ENCODE results near the gene TMEM9. TPM values are rescaled to one million over a fixed set of nuclear protein-coding genes. Genes with fewer than 3 reads are reported as not detected.

The TMEM9 gene
- total and polyA plus RNA-seq, 10 of the 15 experiments (the other 5 are each of a cell fraction or from before 2014, with no cell fraction given): 7.2 to 46.1 (median 17.3) TPM

DNA sequence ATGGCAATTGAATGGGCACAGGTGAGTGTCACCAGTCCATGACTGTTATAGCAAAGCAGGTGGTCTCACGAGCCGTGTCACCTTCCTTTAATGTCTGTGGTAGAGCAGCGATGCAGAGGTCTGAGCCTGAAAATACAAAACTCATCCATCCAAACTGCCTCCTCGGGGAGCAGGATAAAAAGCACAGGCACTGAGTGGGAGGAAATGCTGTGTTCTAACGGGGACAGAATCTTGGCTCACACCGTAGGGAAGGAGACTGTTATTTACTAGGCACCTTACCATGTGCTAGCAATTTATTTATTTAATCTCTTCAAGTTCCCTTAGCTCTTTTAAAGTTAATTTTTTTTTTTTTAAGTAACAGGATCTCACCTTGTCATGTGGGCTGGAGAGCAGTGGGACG, 28.5 kb downstream of the TMEM9 start (continued):
- TF ChIP-seq POLR2AphosphoS5 (IDR thresholded peaks at IDR 0.05; ENCODE audit: low read length) (no peak), HDGF (IDR thresholded peaks at IDR 0.05) (no peak)
- TF ChIP-seq, protein P1, sequence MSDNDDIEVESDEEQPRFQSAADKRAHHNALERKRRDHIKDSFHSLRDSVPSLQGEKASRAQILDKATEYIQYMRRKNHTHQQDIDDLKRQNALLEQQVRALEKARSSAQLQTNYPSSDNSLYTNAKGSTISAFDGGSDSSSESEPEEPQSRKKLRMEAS (IDR thresholded peaks at IDR 0.05; ENCODE audit: low read depth, low read length): no peak

DNA sequence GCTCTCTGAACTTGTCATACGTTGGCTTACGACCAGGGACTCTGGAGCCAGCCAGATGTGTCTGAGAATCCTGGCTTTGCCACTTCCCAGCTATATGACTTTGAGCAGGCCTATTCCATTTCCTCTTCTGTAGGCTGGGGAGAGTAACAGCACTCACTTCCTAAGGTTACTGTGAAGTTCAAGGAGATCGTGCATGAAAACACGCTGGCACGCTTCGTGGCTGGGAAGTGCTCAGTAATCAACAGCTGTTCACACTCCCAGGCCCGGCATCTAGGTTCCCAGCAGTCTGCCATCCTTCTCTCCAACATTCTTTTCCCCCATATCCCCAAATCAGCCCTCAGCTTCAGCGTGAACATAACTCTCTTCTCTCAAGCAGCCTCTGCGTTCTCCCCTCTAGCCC, 29.3 kb downstream of the TMEM9 start:
- ATAC-seq: no peak
- WGBS (ENCODE audit: insufficient coverage, insufficient replicate concordance, low lambda C conversion rate, missing lambda C conversion rate): 60% methylated on average over 9 of the region's 9 CpGs

DNA sequence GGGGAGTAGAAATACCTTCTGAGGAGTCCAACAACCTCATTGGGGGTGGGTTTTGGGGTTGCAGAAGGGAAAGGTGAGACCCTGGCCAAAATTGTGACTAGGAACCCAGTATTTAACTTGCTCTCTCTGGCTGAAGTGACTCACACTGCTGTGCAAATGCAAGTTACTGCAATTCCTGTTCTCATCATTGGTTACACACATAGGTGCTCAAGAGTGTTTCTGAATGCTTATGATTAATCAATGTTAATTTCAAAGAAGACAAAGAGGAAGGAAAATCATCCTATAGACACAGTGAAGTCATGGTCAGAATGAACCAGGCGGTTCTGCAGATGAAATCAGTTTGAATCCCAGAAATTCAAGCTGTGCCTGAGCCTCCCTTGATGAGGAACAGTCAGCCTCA, 30.4 kb downstream of the TMEM9 start:
- WGBS (ENCODE audit: insufficient coverage, insufficient replicate concordance, low lambda C conversion rate, missing lambda C conversion rate): 33% methylated on average over 1 of the region's 1 CpG
- Histone ChIP-seq H3K36me3 (ENCODE audit: control insufficient read depth in 2 of 2, insufficient read depth in 2 of 2, low read length in 1 of 2) (no peaks in the 10 kb centered on the region), H3K27ac (ENCODE audit: control insufficient read depth, insufficient read depth) (no peak overlapping the region)

More for the DNA sequence above, 29.3 kb downstream of the TMEM9 start:
- Histone ChIP-seq H3K9ac (ENCODE audit: control insufficient read depth, insufficient read depth, low read length) (no peak overlapping the region), H3K36me3 (ENCODE audit: control insufficient read depth in 2 of 2, insufficient read depth in 2 of 2, low read length in 1 of 2) (no peaks in the 10 kb centered on the region), H3K4me1 (ENCODE audit: control insufficient read depth, insufficient read depth, low read length) (no peaks in the 10 kb centered on the region), H4K20me1 (ENCODE audit: control insufficient read depth, insufficient read depth) (no peaks in the 10 kb centered on the region), H3K27me3 (replicated peaks in 1 of 2; ENCODE audit: control insufficient read depth in 2 of 2, insufficient read depth in 2 of 2, low read length in 1 of 2) (peaks cover 0 to 1% of the 10 kb centered on the region in 2 experiments; a peak in 2 of 4 replicates), H3K9me3 (replicated peaks; ENCODE audit: control insufficient read depth, insufficient read depth, low read length) (no peaks in the 10 kb centered on the region), H2AFZ (ENCODE audit: control insufficient read depth, low read depth, low read length) (no peak overlapping the region), H3K4me3 (no peak overlapping the region), H3K27ac (ENCODE audit: control insufficient read depth, insufficient read depth) (no peak overlapping the region), H3K79me2 (ENCODE audit: control insufficient read depth, insufficient read depth, low read length) (no peaks in the 10 kb centered on the region), H3K4me2 (ENCODE audit: control insufficient read depth, insufficient read depth) (no peak overlapping the region)
- CTCF ChIA-PET: no interaction called here
- intact Hi-C loops (cut with micrococcal nuclease; ENCODE audit: unreplicated experiment) (no loop called here), in situ Hi-C loops (cut with MboI) (no loop called here)
- no peak for DNase-seq (ENCODE audit: low read depth, low spot score)
- RAD21 ChIA-PET (ENCODE audit: unreplicated experiment): no interaction called here
- TF ChIP-seq NBN (IDR thresholded peaks at IDR 0.05): no peak
- TF ChIP-seq RBBP5 (conservative IDR thresholded peaks at IDR 0.05): no peak
- no peak for TF ChIP-seq GATAD2B (conservative IDR thresholded peaks at IDR 0.05; ENCODE audit: low read depth)
- TF ChIP-seq TCF7 (IDR thresholded peaks at IDR 0.05; ENCODE audit: borderline replicate concordance): no peak
- no peak for TF ChIP-seq MEF2B (IDR thresholded peaks at IDR 0.05; ENCODE audit: partially characterized antibody, poor library complexity, severe bottlenecking)
- no peak for FAIRE-seq
- BruUV-seq (replicated peaks): no TSS peak
- SMC1A ChIA-PET (ENCODE audit: uncharacterized antibody, unreplicated experiment): no interaction called here
- POLR2A ChIA-PET: no interaction called here

More for the DNA sequence above, 30.4 kb downstream of the TMEM9 start:
- no TSS peak for BruUV-seq (replicated peaks)
- H3K9me3 ChIP-seq (replicated peaks; ENCODE audit: control insufficient read depth, insufficient read depth, low read length): no peaks in the 10 kb centered on the region
- H3K79me2 ChIP-seq (ENCODE audit: control insufficient read depth, insufficient read depth, low read length): no peaks in the 10 kb centered on the region
- RAD21 ChIA-PET (ENCODE audit: unreplicated experiment): no interaction called here
- no peaks in the 10 kb centered on the region for H4K20me1 ChIP-seq (ENCODE audit: control insufficient read depth, insufficient read depth)
- in situ Hi-C loops (cut with MboI): no loop called here
- DNase-seq (ENCODE audit: low read depth, low spot score) (no peak), FAIRE-seq (no peak), ATAC-seq (no peak)
- no peak overlapping the region for H3K4me3 ChIP-seq
- SMC1A ChIA-PET (ENCODE audit: uncharacterized antibody, unreplicated experiment): no interaction called here
- POLR2A ChIA-PET: no interaction called here
- no peaks in the 10 kb centered on the region for H3K4me1 ChIP-seq (ENCODE audit: control insufficient read depth, insufficient read depth, low read length)
- CTCF ChIA-PET: no interaction called here
- no peak overlapping the region for H3K4me2 ChIP-seq (ENCODE audit: control insufficient read depth, insufficient read depth)
- peaks cover 1 to 4% of the 10 kb centered on the region in 2 experiments; a peak in 3 of 4 replicates for H3K27me3 ChIP-seq (replicated peaks in 1 of 2; ENCODE audit: control insufficient read depth in 2 of 2, insufficient read depth in 2 of 2, low read length in 1 of 2)
- intact Hi-C loops (cut with micrococcal nuclease; ENCODE audit: unreplicated experiment): no loop called here
- H3K9ac ChIP-seq (ENCODE audit: control insufficient read depth, insufficient read depth, low read length): no peak overlapping the region
- no peak overlapping the region for H2AFZ ChIP-seq (ENCODE audit: control insufficient read depth, low read depth, low read length)
- no peak for TF ChIP-seq EZH2 (IDR thresholded peaks at IDR 0.05; ENCODE audit: borderline replicate concordance, control insufficient read depth, low read depth, low read length)

Data from GM12878 (cell line).